ENCODE measurements around the gene DPYD. TPM values are rescaled to one million over a fixed set of nuclear protein-coding genes. Genes with fewer than 3 reads are reported as not detected.

Gene DPYD
- total RNA-seq, 1 experiment from 2014 or later = 8.1 TPM

GRCh38 chr1:97307151-97307550, 613.7 kb downstream of the DPYD start:
- no peaks in the 10 kb centered on the region for H3K36me3 ChIP-seq
- no peaks in the 10 kb centered on the region for H3K4me1 ChIP-seq
- no peak overlapping the region for H3K27ac ChIP-seq
- no peaks in the 10 kb centered on the region for H3K9me3 ChIP-seq (replicated peaks)
- H3K4me3 ChIP-seq = no peak overlapping the region
- H3K27me3 ChIP-seq = no peaks in the 10 kb centered on the region
- no peak for DNase-seq

- no peaks in the 10 kb centered on the region for H3K36me3 ChIP-seq
- no peaks in the 10 kb centered on the region for H3K9me3 ChIP-seq (replicated peaks)
- no peaks in the 10 kb centered on the region for H3K27me3 ChIP-seq
- H3K4me1 ChIP-seq = no peaks in the 10 kb centered on the region
- no peak overlapping the region for H3K27ac ChIP-seq
- H3K4me3 ChIP-seq = no peak overlapping the region
- no peak for DNase-seq
These were observed 614.3 kb downstream of the DPYD start for GRCh38 chr1:97306504-97306903.

- Histone ChIP-seq H3K36me3 (no peaks in the 10 kb centered on the region), H3K27ac (no peak overlapping the region), H3K4me1 (no peaks in the 10 kb centered on the region), H3K9me3 (replicated peaks) (no peaks in the 10 kb centered on the region), H3K4me3 (no peak overlapping the region), H3K27me3 (no peaks in the 10 kb centered on the region)
- DNase-seq = no peak
These were observed 616.5 kb downstream of the DPYD start for GRCh38 chr1:97304366-97304765.

GRCh38 chr1:97298966-97299365, 621.9 kb downstream of the DPYD start:
- no peak overlapping the region for H3K27ac ChIP-seq
- H3K36me3 ChIP-seq = no peaks in the 10 kb centered on the region
- H3K9me3 ChIP-seq (replicated peaks) = no peaks in the 10 kb centered on the region
- no peaks in the 10 kb centered on the region for H3K4me1 ChIP-seq
- DNase-seq = no peak
- no peak overlapping the region for H3K4me3 ChIP-seq
- H3K27me3 ChIP-seq = no peaks in the 10 kb centered on the region

- Histone ChIP-seq H3K4me1 (no peaks in the 10 kb centered on the region), H3K27ac (no peak overlapping the region), H3K36me3 (no peaks in the 10 kb centered on the region), H3K9me3 (replicated peaks) (no peaks in the 10 kb centered on the region), H3K4me3 (no peak overlapping the region), H3K27me3 (no peaks in the 10 kb centered on the region)
- DNase-seq = no peak
These were observed 623.2 kb downstream of the DPYD start for GRCh38 chr1:97297611-97298010.

GRCh38 chr1:97281962-97282361, 638.9 kb downstream of the DPYD start:
- H3K9me3 ChIP-seq (replicated peaks) = no peaks in the 10 kb centered on the region
- no peaks in the 10 kb centered on the region for H3K36me3 ChIP-seq
- no peaks in the 10 kb centered on the region for H3K4me1 ChIP-seq
- no peak overlapping the region for H3K4me3 ChIP-seq
- H3K27ac ChIP-seq = no peak overlapping the region
- H3K27me3 ChIP-seq = no peaks in the 10 kb centered on the region
- no peak for DNase-seq

GRCh38 chr1:97277891-97278654, 642.8 kb downstream of the DPYD start:
- H3K4me1 ChIP-seq = no peaks in the 10 kb centered on the region
- DNase-seq = no peak
- no peaks in the 10 kb centered on the region for H3K36me3 ChIP-seq
- no peaks in the 10 kb centered on the region for H3K9me3 ChIP-seq (replicated peaks)
- H3K27ac ChIP-seq = no peak overlapping the region
- no peak overlapping the region for H3K4me3 ChIP-seq
- no peaks in the 10 kb centered on the region for H3K27me3 ChIP-seq

GRCh38 chr1:97271916-97272788, 648.7 kb downstream of the DPYD start:
- DNase-seq = no peak
- Histone ChIP-seq H3K4me1 (no peaks in the 10 kb centered on the region), H3K4me3 (no peak overlapping the region), H3K9me3 (replicated peaks) (no peaks in the 10 kb centered on the region), H3K27me3 (no peaks in the 10 kb centered on the region), H3K27ac (no peak overlapping the region), H3K36me3 (no peaks in the 10 kb centered on the region)

- H3K27ac ChIP-seq = no peak overlapping the region
- H3K4me3 ChIP-seq = no peak overlapping the region
- H3K9me3 ChIP-seq (replicated peaks) = no peaks in the 10 kb centered on the region
- H3K36me3 ChIP-seq = no peaks in the 10 kb centered on the region
- no peak for DNase-seq
- no peaks in the 10 kb centered on the region for H3K4me1 ChIP-seq
- no peaks in the 10 kb centered on the region for H3K27me3 ChIP-seq
These were observed 650.1 kb downstream of the DPYD start for GRCh38 chr1:97270508-97271307.

GRCh38 chr1:97265630-97266029, 655.2 kb downstream of the DPYD start:
- no peaks in the 10 kb centered on the region for H3K36me3 ChIP-seq
- H3K4me3 ChIP-seq = no peak overlapping the region
- DNase-seq = no peak
- H3K27me3 ChIP-seq = no peaks in the 10 kb centered on the region
- H3K9me3 ChIP-seq (replicated peaks) = no peaks in the 10 kb centered on the region
- H3K27ac ChIP-seq = no peak overlapping the region
- no peaks in the 10 kb centered on the region for H3K4me1 ChIP-seq

- Histone ChIP-seq H3K27me3 (no peaks in the 10 kb centered on the region), H3K36me3 (no peaks in the 10 kb centered on the region), H3K4me3 (no peak overlapping the region), H3K9me3 (replicated peaks) (no peaks in the 10 kb centered on the region), H3K4me1 (no peaks in the 10 kb centered on the region), H3K27ac (no peak overlapping the region)
- DNase-seq = no peak
These were observed 658.0 kb downstream of the DPYD start for GRCh38 chr1:97262842-97263241.

GRCh38 chr1:97258597-97258996, 662.2 kb downstream of the DPYD start:
- no peak overlapping the region for H3K4me3 ChIP-seq
- H3K27me3 ChIP-seq = no peaks in the 10 kb centered on the region
- H3K27ac ChIP-seq = no peak overlapping the region
- H3K9me3 ChIP-seq (replicated peaks) = no peaks in the 10 kb centered on the region
- DNase-seq = no peak
- H3K4me1 ChIP-seq = no peaks in the 10 kb centered on the region
- H3K36me3 ChIP-seq = no peaks in the 10 kb centered on the region

- H3K9me3 ChIP-seq (replicated peaks) = no peaks in the 10 kb centered on the region
- H3K4me1 ChIP-seq = no peaks in the 10 kb centered on the region
- H3K4me3 ChIP-seq = no peak overlapping the region
- H3K27ac ChIP-seq = no peak overlapping the region
- no peaks in the 10 kb centered on the region for H3K36me3 ChIP-seq
- H3K27me3 ChIP-seq = no peaks in the 10 kb centered on the region
- no peak for DNase-seq
These were observed 665.9 kb downstream of the DPYD start for GRCh38 chr1:97254731-97255463.

GRCh38 chr1:97252925-97253324, 667.9 kb downstream of the DPYD start:
- Histone ChIP-seq H3K9me3 (replicated peaks) (no peaks in the 10 kb centered on the region), H3K27ac (no peak overlapping the region), H3K36me3 (no peaks in the 10 kb centered on the region), H3K27me3 (no peaks in the 10 kb centered on the region), H3K4me3 (no peak overlapping the region), H3K4me1 (no peaks in the 10 kb centered on the region)
- DNase-seq = no peak

All from SJCRH30 (cell line).